BLaER1 (cell line): Measurements from ENCODE around the gene ZNF519.
"Not testable (repeated sequence)": the region's sequence is repeated elsewhere in the genome, so short reads cannot be mapped to it uniquely, and the experiment has no call there.

Source experiments
- H3K27ac ChIP-seq: shearing (Covaris generic); formaldehyde crosslinking; 2 replicates; pipeline ENCODE4 v1.8.1; 2022
- H3K27me3 ChIP-seq: shearing (Covaris generic); formaldehyde crosslinking; 2 replicates; pipeline ENCODE4 v1.8.1; 2022
- H3K36me3 ChIP-seq: shearing (Covaris generic); formaldehyde crosslinking; 2 replicates; pipeline ENCODE4 v1.8.1; 2022
- H3K4me1 ChIP-seq: shearing (Covaris generic); formaldehyde crosslinking; 2 replicates; pipeline ENCODE4 v1.8.1; 2022
- H3K4me2 ChIP-seq: shearing (Covaris generic); formaldehyde crosslinking; 2 replicates; pipeline ENCODE4 v1.8.1; 2022
- H3K4me3 ChIP-seq: shearing (Covaris generic); formaldehyde crosslinking; 2 replicates; pipeline ENCODE4 v1.8.1; 2022
- H3K9ac ChIP-seq: shearing (Covaris generic); formaldehyde crosslinking; 2 replicates; pipeline ENCODE4 v1.8.1; 2022
- H3K9me3 ChIP-seq: shearing (Covaris generic); formaldehyde crosslinking; 2 replicates; pipeline ENCODE4 v1.8.1; 2022
- H4K20me1 ChIP-seq: shearing (Covaris generic); formaldehyde crosslinking; 2 replicates; pipeline ENCODE4 v1.8.1; 2022
- Cebpa-rat ChIP-seq: shearing (Covaris generic); IDR thresholded peaks from 2 replicates; pipeline ENCODE4 v1.8.1; 2022

Gene ZNF519

GRCh38 chr18:14162915-14163314 lies 30.7 kb upstream of the ZNF519 start:
- H3K9ac ChIP-seq, H3K4me1 ChIP-seq, H3K36me3 ChIP-seq, H3K27ac ChIP-seq, H3K4me2 ChIP-seq, H3K27me3 ChIP-seq, H4K20me1 ChIP-seq, H3K9me3 ChIP-seq, H3K4me3 ChIP-seq: not testable (repeated sequence)

DNA sequence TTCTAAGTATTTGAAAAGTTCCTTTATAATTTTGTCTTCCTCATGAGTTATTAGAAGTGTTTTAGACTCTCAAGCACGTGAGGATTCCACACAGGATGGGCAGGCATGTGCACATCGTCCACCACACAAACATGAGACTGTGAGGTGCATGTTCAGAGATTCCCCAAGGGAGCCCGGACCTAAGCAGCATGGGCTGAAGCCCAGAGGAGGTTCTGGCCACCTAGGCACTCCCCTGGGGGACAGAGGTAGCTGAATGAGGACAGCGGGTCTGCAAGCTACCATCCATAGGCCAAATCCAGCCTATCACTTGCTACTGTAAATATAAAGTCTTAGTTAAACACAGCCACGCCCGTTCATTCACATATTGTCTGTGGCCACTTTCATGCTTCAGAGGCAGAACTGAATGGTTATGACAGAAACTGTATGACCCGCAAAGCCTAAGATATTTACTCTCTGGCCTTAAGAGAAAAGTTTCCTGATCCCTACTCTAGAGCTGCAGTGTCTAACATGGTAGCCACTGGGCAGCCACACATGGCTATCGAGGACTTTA lies 19.4 kb upstream of the ZNF519 start:
- not testable (repeated sequence) for H3K9me3 ChIP-seq, H3K4me3 ChIP-seq, H3K27ac ChIP-seq, H3K27me3 ChIP-seq, H3K36me3 ChIP-seq, H3K4me2 ChIP-seq, H4K20me1 ChIP-seq, H3K9ac ChIP-seq
- H3K4me1 ChIP-seq: peaks cover 30% of the 10 kb centered on the region

DNA sequence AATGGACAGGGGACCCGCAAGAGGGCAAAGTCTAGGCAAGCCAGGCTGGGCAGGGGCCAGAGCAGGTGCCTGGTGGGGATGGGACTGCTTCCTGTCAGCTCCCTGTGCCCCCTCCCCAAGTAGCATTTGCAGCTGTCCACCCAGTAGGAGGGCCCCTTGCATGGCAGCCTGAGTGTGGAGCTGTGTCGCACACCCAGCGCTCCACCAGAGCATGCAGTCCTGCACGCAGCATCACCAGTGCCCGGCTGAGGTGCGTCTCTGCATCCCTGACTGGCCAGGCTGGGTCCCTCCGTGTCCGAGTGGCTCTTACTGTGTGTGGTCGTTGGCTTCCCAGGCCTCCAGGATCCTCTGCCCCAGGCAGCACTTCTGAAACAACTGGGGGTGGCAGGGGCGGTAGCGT lies 18.5 kb upstream of the ZNF519 start:
- peaks cover 39% of the 10 kb centered on the region for H3K4me1 ChIP-seq
- H3K27me3 ChIP-seq, H3K4me2 ChIP-seq, H4K20me1 ChIP-seq, H3K9me3 ChIP-seq, H3K9ac ChIP-seq, H3K27ac ChIP-seq, H3K36me3 ChIP-seq, H3K4me3 ChIP-seq: not testable (repeated sequence)

GRCh38 chr18:14149916-14150420 lies 17.7 kb upstream of the ZNF519 start:
- H3K4me3 ChIP-seq, H3K9ac ChIP-seq, H3K27ac ChIP-seq, H3K36me3 ChIP-seq, H3K27me3 ChIP-seq, H3K9me3 ChIP-seq, H4K20me1 ChIP-seq: not testable (repeated sequence)
- Histone ChIP-seq H3K4me2 (peak overlapping the region; percentile 30; the same call in 1 of the 2 replicates), H3K4me1 (peaks cover 47% of the 10 kb centered on the region)

DNA sequence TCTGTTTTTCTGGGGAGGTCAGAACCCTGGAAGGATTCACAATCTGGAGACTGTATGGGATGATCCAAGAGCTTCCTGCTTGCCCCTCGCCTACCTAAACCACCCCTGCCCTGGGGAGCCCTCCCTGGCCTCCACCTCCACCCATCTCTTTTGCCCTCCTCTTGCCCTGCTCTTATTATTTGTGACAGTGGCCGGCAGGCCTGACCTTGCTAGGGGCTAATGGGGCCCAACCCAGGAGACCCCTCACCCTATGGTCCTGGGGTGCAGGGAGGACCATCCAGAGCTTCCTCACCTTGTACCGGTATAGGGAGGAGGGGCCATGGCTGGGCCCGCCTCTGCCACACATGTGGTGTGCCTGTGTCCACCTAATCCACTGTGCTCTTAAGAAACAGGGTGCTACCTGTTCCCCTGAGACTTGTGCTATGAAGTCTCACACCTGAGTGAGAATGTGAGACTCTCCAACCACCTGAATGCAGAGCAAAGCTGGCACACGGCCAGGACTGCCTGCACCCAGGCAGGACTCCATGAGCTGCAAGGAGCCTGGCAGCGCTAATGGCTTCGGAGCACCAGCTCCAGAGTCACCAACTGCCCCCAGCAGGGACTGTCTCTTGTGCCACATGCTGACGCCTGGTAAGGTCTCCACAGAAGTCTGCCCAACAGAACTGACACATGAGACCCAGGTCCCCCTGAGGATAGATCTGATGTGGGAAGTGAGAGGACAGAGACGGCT lies 17.1 kb upstream of the ZNF519 start:
- not testable (repeated sequence) for H3K36me3 ChIP-seq, H3K27me3 ChIP-seq, H3K9ac ChIP-seq, H3K27ac ChIP-seq, H4K20me1 ChIP-seq, H3K9me3 ChIP-seq, H3K4me3 ChIP-seq
- peaks cover 54% of the 10 kb centered on the region for H3K4me1 ChIP-seq
- peak overlapping the region; percentile 30; the same call in 1 of the 2 replicates for H3K4me2 ChIP-seq

- H3K4me3 ChIP-seq: not testable (repeated sequence)
Measured at GRCh38 chr18:14147935-14148865, 16.0 kb upstream of the ZNF519 start.

DNA sequence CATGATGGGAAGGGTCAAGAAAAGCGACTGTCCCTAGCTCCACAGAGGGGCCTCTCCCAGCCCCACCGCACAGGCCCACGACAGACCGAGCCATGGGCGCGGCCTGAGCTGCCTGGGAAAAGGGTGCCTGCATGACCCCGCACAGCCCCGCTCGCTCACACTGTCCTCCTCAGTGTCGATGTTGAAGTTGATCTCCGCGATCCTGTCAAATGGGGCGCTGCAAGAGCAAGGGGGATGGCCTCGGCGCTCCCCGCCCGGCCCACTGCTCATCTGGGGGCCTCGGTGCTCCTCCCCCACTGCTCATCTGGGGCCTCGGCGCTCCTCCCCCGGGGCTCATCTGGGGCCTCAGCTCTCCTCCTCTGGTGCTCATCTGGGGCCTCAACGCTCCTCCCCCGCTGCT lies 14.5 kb upstream of the ZNF519 start:
- H3K9me3 ChIP-seq, H3K4me3 ChIP-seq: not testable (repeated sequence)

More at GRCh38 chr18:14147935-14148865, 16.0 kb upstream of the ZNF519 start:
- H4K20me1 ChIP-seq, H3K9me3 ChIP-seq, H3K36me3 ChIP-seq, H3K9ac ChIP-seq, H3K27me3 ChIP-seq: not testable (repeated sequence)
- Histone ChIP-seq H3K4me2 (peak overlapping the region; percentile 43), H3K27ac (0 out of 2 replicates have a peak overlapping the region, but pooled peaks have one; percentile 30), H3K4me1 (peaks cover 65% of the 10 kb centered on the region)

GRCh38 chr18:14145581-14146338 lies 13.5 kb upstream of the ZNF519 start:
- not testable (repeated sequence) for H3K36me3 ChIP-seq, H3K4me3 ChIP-seq, H3K9ac ChIP-seq, H3K27me3 ChIP-seq, H3K9me3 ChIP-seq, H4K20me1 ChIP-seq
- peak overlapping the region; percentile 69 for H3K4me2 ChIP-seq
- peak overlapping the region; percentile 49; the same call in 1 of the 2 replicates for H3K27ac ChIP-seq
- H3K4me1 ChIP-seq: peaks cover 71% of the 10 kb centered on the region

More for the DNA sequence above, 14.5 kb upstream of the ZNF519 start:
- Histone ChIP-seq H3K27ac (peak overlapping the region; percentile 49; the same call in 1 of the 2 replicates), H3K4me1 (peaks cover 71% of the 10 kb centered on the region), H3K4me2 (peak overlapping the region; percentile 69)
- H3K36me3 ChIP-seq, H3K9ac ChIP-seq, H4K20me1 ChIP-seq, H3K27me3 ChIP-seq: not testable (repeated sequence)

- peak overlapping the region; percentile 69 for H3K4me2 ChIP-seq
- H3K27me3 ChIP-seq, H3K9me3 ChIP-seq, H3K4me3 ChIP-seq, H3K36me3 ChIP-seq, H3K9ac ChIP-seq, H4K20me1 ChIP-seq: not testable (repeated sequence)
- H3K4me1 ChIP-seq: peaks cover 71% of the 10 kb centered on the region
- H3K27ac ChIP-seq: peak overlapping the region; percentile 41
Measured at GRCh38 chr18:14145021-14145420, 12.8 kb upstream of the ZNF519 start.

DNA sequence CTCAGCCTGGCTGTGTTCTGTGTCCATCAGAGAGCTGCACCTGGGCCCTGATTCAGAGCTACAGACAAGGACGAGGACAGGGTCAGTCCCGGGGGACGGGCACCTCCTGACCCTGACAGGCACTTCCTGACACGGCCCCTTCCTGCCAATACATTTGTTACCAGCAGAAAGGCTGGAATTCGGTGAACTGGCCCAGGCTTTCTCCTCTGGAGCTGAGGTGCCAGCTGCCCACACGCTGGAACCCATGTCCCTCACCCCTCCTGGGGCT lies 12.3 kb upstream of the ZNF519 start:
- no peaks in the 10 kb centered on the region for H3K9me3 ChIP-seq
- H4K20me1 ChIP-seq: no peaks in the 10 kb centered on the region
- peak overlapping the region; percentile 41; the same call in 1 of the 2 replicates for H3K27ac ChIP-seq
- H3K27me3 ChIP-seq: no peaks in the 10 kb centered on the region
- TF ChIP-seq Cebpa-rat: no peak
- peaks cover 70% of the 10 kb centered on the region for H3K4me1 ChIP-seq
- peak overlapping the region; percentile 69 for H3K4me2 ChIP-seq
- H3K36me3 ChIP-seq: no peaks in the 10 kb centered on the region
- no peak overlapping the region for H3K4me3 ChIP-seq
- H3K9ac ChIP-seq: no peak overlapping the region

DNA sequence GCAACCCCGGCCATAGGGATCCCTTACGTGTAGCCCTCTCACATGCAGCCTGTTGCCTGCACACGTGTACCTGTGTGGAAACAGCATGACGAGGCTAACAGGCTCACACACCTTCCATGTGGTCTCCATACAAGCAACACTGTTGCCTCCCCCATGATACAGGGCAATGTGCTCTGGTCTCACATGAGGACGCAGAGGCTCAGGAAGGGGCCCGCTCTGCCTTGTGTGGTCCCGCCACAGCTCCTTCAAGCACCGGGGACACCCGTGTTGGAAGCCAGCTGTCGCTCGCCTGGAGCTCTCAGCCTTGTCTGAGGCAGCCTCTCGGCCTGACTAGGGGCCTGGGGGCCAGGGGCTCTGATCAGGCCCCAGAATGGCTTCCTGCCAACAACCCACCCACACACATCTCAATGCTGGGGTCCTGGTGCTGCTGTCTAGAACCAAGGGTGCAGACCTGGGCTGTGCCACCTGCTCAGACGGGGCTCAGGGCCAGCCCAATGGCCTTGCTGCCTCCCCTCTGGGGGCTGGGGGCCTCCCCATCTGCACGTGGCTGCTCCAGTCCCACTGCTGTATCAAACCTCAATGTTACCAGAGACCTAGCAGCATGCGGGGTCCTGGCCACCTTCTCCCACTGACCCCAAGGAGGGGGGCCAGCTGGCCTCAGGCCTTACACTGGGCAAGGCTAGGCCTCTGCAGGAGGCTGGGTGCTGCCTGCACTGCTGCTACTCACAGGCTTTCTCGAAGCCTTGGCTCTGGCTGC lies 11.8 kb upstream of the ZNF519 start:
- H3K36me3 ChIP-seq, H3K9ac ChIP-seq, H4K20me1 ChIP-seq, H3K4me3 ChIP-seq, H3K27me3 ChIP-seq, H3K9me3 ChIP-seq: not testable (repeated sequence)
- H3K27ac ChIP-seq: peak overlapping the region; percentile 41
- peaks cover 65% of the 10 kb centered on the region for H3K4me1 ChIP-seq
- peak overlapping the region; percentile 69 for H3K4me2 ChIP-seq

DNA sequence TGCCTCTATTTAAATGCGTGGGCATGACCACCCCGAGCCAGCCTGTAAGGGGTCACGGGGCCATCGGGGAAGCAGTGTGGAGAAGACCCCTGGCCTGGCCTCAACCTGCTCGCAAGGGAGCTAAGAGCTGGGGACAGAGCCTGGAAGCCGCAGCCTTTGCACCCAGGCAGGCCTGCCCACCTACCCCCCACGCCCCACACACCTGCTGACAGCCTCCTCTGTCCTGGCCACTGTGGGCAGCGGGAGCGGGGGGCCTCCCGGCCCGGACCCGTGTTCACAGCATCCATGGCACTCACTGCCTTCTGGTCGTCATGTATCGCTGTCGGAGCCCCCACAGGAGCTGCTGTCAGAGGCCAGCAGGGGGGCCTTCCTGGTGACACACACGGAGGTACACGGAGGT lies 11.2 kb upstream of the ZNF519 start:
- H3K36me3 ChIP-seq, H4K20me1 ChIP-seq, H3K27me3 ChIP-seq, H3K9me3 ChIP-seq, H3K9ac ChIP-seq, H3K4me3 ChIP-seq: not testable (repeated sequence)
- Histone ChIP-seq H3K4me1 (peaks cover 59% of the 10 kb centered on the region), H3K4me2 (peak overlapping the region; percentile 69), H3K27ac (0 out of 2 replicates have a peak overlapping the region, but pooled peaks have one; percentile 13)

DNA sequence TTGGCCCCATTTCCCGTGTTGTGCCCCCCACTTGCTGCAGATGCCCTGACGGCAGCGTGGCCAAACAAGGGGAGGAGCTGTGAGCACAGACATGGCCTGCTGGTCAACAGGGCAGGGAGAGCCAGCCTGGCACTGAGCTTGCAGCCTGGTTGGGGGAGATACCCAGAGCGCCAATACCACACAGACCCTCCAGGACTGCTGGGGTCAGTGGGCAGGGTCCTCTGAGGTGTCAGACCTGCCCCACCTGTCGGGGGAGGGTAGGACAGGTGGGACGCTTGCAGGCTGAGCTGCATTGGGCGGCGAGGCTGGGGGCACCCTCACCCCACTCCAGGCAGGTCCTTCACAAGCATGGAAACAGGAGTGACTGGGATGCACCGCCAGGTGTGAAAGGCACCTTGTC lies 9.9 kb upstream of the ZNF519 start:
- H4K20me1 ChIP-seq, H3K4me3 ChIP-seq, H3K27me3 ChIP-seq, H3K9me3 ChIP-seq, H3K9ac ChIP-seq, H3K4me2 ChIP-seq, H3K27ac ChIP-seq, H3K36me3 ChIP-seq: not testable (repeated sequence)
- peaks cover 47% of the 10 kb centered on the region for H3K4me1 ChIP-seq
